Liver (tissue), 3 donors: Measurements from ENCODE around the gene F8.

ENCODE experiments used
- EGR1 ChIP-seq, 2 donors: IDR thresholded peaks; 2 replicates each; pipeline ENCODE4 v1.6.1; 2016 to 2018; ENCODE audit warnings: antibody characterized with exemption in 2 of 2, low read depth in 2 of 2
- GABPA ChIP-seq, 2 donors: IDR thresholded peaks in 1 of 2; conservative IDR thresholded peaks in 1 of 2; 2 replicates each; pipeline ENCODE4 v1.6.1; 2016; ENCODE audit warnings: antibody characterized with exemption in 2 of 2, mild to moderate bottlenecking in 1 of 2, moderate library complexity in 1 of 2
- HNF4G ChIP-seq: IDR thresholded peaks from 2 replicates; pipeline ENCODE4 v1.6.1; 2016; ENCODE audit warnings: antibody characterized with exemption
- JUND ChIP-seq, 2 donors: IDR thresholded peaks; 2 replicates each; pipeline ENCODE4 v1.6.1; 2016; ENCODE audit warnings: antibody characterized with exemption in 2 of 2
- RAD21 ChIP-seq, 2 donors: IDR thresholded peaks; 2 replicates each; pipeline ENCODE4 v1.6.1; 2016; ENCODE audit warnings: antibody characterized with exemption in 2 of 2, mild to moderate bottlenecking in 2 of 2
- TAF1 ChIP-seq: conservative IDR thresholded peaks from 2 replicates; pipeline ENCODE4 v1.6.1; 2016; ENCODE audit warnings: antibody characterized with exemption, mild to moderate bottlenecking
- TF ChIP-seq, protein P1 (sequence below): IDR thresholded peaks from 2 replicates; pipeline ENCODE4 v1.6.1; 2016; ENCODE audit warnings: antibody characterized with exemption
- TF ChIP-seq, protein P2 (sequence below): fragments of 150-350 bp; IDR thresholded peaks from 2 replicates; pipeline ENCODE4 v1.5.1; 2017; ENCODE audit warnings: improper control_type of control experiment, low read depth, low read length; ENCODE audit not compliant: missing input control
- TF ChIP-seq, protein P3 (sequence below): IDR thresholded peaks from 2 replicates; pipeline ENCODE4 v1.6.1; 2016; ENCODE audit warnings: antibody characterized with exemption, mild to moderate bottlenecking
- TF ChIP-seq, protein P4 (sequence below): IDR thresholded peaks from 2 replicates; pipeline ENCODE4 v1.6.1; 2016; ENCODE audit warnings: antibody characterized with exemption
- donor health status: healthy.
- donor health status: healthy.

DNA sequence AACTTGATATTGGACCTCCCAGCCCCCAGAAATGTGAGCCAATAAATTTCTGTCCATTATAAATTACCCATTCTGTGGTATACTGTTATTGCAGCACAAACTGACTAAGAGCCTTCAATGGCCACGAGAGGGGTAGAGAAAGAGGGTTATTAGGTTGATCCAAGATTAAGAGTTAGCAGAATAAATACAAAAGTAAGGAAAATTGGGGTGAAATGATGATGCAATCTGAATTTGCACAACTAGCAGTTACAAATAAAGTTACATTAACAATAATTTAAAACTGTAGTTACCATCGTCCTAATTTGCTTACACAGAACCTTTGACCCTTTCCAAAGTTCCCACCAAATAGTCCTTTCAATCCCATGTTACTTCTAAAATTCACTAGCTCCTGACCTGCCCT, 54.2 kb downstream of the F8 start:
- TF ChIP-seq, protein P1, sequence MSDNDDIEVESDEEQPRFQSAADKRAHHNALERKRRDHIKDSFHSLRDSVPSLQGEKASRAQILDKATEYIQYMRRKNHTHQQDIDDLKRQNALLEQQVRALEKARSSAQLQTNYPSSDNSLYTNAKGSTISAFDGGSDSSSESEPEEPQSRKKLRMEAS, result no peak
- TF ChIP-seq, protein P2, sequence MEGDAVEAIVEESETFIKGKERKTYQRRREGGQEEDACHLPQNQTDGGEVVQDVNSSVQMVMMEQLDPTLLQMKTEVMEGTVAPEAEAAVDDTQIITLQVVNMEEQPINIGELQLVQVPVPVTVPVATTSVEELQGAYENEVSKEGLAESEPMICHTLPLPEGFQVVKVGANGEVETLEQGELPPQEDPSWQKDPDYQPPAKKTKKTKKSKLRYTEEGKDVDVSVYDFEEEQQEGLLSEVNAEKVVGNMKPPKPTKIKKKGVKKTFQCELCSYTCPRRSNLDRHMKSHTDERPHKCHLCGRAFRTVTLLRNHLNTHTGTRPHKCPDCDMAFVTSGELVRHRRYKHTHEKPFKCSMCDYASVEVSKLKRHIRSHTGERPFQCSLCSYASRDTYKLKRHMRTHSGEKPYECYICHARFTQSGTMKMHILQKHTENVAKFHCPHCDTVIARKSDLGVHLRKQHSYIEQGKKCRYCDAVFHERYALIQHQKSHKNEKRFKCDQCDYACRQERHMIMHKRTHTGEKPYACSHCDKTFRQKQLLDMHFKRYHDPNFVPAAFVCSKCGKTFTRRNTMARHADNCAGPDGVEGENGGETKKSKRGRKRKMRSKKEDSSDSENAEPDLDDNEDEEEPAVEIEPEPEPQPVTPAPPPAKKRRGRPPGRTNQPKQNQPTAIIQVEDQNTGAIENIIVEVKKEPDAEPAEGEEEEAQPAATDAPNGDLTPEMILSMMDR, result no peak
- no peak for TF ChIP-seq GABPA (IDR thresholded peaks at IDR 0.05 in 1 of 2, conservative IDR thresholded peaks at IDR 0.05 in 1 of 2)
- TF ChIP-seq, protein P3, sequence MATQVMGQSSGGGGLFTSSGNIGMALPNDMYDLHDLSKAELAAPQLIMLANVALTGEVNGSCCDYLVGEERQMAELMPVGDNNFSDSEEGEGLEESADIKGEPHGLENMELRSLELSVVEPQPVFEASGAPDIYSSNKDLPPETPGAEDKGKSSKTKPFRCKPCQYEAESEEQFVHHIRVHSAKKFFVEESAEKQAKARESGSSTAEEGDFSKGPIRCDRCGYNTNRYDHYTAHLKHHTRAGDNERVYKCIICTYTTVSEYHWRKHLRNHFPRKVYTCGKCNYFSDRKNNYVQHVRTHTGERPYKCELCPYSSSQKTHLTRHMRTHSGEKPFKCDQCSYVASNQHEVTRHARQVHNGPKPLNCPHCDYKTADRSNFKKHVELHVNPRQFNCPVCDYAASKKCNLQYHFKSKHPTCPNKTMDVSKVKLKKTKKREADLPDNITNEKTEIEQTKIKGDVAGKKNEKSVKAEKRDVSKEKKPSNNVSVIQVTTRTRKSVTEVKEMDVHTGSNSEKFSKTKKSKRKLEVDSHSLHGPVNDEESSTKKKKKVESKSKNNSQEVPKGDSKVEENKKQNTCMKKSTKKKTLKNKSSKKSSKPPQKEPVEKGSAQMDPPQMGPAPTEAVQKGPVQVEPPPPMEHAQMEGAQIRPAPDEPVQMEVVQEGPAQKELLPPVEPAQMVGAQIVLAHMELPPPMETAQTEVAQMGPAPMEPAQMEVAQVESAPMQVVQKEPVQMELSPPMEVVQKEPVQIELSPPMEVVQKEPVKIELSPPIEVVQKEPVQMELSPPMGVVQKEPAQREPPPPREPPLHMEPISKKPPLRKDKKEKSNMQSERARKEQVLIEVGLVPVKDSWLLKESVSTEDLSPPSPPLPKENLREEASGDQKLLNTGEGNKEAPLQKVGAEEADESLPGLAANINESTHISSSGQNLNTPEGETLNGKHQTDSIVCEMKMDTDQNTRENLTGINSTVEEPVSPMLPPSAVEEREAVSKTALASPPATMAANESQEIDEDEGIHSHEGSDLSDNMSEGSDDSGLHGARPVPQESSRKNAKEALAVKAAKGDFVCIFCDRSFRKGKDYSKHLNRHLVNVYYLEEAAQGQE, result no peak
- TF ChIP-seq JUND (IDR thresholded peaks at IDR 0.05), result no peak
- TF ChIP-seq EGR1 (IDR thresholded peaks at IDR 0.05; ENCODE audit: low read depth in 2 of 2), result no peak
- no peak for TF ChIP-seq TAF1
- TF ChIP-seq HNF4G, result no peak
- no peak for TF ChIP-seq RAD21 (IDR thresholded peaks at IDR 0.05)
- TF ChIP-seq, protein P4, sequence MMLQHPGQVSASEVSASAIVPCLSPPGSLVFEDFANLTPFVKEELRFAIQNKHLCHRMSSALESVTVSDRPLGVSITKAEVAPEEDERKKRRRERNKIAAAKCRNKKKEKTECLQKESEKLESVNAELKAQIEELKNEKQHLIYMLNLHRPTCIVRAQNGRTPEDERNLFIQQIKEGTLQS, result no peak
